HG02840 (cell line): ENCODE data around the gene MS4A6E.
"Not testable (repeated sequence)": the region's sequence is repeated elsewhere in the genome, so short reads cannot be mapped to it uniquely, and the experiment has no call there.

Experiments
- ATAC-seq: cut with Tn5 transposase; IDR thresholded peaks from one replicate; pipeline ENCODE4 v1.9.1; 2021; ENCODE audit warnings: mild to moderate bottlenecking, moderate library complexity, moderate number of reproducible peaks; ENCODE audit not compliant: unreplicated experiment, low FRiP score

The MS4A6E gene

DNA sequence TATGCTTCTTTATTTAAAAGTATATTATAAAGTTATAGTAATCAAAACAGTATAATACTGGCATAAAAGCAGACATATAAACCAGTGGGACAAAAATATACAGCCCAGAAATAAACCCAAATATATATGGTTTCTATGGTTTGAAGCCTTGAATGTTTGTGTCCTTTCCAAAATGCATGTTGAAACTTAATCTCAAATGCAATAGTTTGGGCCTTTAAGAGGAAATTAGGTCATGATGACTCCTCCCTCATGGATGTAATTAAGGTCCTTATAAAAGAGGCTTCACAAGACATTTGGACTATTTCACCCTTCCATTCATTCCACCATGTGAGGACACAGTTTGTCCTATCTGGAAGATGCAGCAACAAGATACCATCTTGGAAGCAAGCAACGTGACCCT lies at the start of gene MS4A6E:
Gene MS4A6E (plus strand): TSS at position 301 of the 400 bp plus-strand sequence. CDS start 7,641 bp downstream, outside the sequence.
- no peak for ATAC-seq

- ATAC-seq = no peak
These were observed 46.6 kb upstream of the MS4A6E start, which contains the start of gene MS4A4A for GRCh38 chr11:60280412-60280811. Gene MS4A4A, plus strand, starts transcription at chr11:60280666. Its CDS starts 10 bp downstream, at chr11:60280676.

DNA sequence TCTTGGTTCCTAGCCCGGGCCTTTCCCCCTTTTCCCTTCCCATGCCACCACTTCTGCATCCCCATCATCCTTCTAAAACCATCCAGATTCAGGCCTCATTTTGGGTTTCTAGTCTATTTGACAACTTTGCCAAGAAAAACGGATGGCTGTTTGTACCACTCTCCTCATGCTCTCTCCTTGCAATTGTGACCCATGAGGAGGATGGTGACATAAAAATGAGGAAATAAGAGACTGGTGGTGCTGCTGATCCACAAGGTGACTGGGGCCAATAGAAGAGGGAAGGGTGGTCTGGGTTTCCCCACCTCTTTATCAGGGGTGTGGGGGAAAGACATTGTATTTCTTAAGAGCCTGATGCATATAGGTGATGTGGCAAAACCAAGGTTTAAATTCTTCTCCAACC lies 45.6 kb upstream of the MS4A6E start:
- ATAC-seq = no peak

GRCh38 chr11:60282286-60282685 lies 44.8 kb upstream of the MS4A6E start:
- no peak for ATAC-seq

DNA sequence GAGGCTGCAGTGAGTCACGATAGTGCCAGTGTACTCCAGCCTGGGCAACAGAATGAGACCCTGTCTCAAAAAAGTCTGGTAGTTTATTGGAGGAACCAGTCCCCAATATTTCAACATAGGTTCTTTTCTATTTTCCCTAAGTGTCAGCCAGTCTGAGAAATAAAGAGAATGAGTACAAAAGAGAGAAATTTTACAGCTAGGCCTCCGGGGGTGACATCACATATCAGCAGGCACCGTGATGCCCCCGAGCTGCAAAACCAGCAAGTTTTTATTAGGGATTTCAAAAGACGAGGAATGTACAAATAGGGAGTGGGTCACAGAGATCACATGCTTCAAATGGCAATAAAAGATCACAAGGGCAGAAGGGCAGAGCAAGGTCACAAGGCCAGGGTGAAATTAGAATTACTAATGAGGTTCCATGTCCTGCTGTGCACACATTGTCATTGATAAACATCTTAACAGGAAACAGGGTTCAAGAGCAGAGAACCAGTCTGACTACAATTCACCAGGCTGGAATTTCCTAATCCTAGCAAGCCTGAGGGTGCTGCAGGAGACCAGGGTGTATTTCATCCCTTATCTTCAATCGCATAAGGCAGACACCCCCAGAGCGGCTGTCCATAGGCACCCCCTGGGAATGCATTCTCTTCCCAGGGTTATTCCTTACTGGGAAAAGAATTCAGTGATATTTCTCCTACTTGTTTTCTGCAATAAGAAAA lies 41.5 kb upstream of the MS4A6E start:
- ATAC-seq = not testable (repeated sequence)

DNA sequence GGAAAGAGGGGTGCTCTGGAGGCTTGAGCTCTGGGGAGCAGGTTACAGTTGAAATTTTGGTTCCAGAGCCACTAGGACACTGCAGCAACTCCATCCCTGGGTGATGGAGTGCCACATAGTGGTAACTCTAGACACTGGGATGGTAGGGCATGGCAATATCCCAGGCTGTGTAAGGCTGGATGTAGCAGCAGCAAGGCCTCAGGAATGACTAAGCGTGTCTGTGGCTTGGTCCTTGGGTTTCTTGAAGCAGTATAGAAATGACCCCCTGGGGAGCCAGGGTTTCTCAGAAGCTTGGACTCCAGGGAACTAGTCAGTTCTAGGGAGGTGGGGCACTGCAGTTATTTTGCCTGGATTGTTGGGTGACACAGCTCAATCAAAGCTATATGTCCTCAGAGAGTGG lies 38.5 kb upstream of the MS4A6E start:
- ATAC-seq = no peak

GRCh38 chr11:60292145-60292544 lies 34.9 kb upstream of the MS4A6E start:
- ATAC-seq = no peak

DNA sequence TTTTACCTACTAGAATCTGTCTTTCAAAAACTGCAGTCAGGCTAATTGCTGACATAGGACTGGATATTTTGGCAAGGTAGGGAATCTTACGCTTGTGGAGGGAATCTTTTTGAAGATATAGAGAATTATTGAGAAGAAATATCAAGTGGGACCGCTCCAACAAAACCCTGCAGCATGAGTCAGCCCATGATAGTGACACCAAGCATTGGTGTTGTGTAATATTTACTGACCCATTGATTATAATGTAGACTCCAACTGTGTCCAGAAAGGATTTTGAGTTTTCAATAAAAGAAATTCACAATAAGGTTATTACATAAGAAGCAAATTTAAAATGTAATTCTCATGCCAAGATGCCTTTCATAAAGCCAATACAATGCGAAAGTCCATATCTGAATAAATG lies 25.9 kb upstream of the MS4A6E start:
- ATAC-seq = no peak

DNA sequence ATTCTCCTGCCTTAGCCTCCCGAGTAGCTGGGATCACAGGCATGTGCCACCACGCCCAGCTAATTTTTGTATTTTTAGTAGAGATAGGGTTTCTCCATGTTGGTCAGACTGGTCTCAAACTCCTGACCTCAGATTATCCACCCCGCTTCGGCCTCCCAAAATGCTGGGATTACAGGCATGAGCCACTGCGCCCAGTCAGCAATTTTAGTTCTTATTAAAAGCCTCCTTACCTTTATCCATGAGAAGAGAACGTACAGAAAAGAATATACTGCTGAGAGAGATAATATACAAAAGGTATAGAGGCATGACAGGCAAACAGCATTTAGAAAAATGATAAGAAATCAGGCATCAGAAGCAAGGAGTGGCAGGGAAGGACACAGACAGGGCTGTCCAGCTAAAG lies 25.2 kb upstream of the MS4A6E start:
- not testable (repeated sequence) for ATAC-seq

- no peak for ATAC-seq
These were observed 23.4 kb upstream of the MS4A6E start for GRCh38 chr11:60303661-60304060.

DNA sequence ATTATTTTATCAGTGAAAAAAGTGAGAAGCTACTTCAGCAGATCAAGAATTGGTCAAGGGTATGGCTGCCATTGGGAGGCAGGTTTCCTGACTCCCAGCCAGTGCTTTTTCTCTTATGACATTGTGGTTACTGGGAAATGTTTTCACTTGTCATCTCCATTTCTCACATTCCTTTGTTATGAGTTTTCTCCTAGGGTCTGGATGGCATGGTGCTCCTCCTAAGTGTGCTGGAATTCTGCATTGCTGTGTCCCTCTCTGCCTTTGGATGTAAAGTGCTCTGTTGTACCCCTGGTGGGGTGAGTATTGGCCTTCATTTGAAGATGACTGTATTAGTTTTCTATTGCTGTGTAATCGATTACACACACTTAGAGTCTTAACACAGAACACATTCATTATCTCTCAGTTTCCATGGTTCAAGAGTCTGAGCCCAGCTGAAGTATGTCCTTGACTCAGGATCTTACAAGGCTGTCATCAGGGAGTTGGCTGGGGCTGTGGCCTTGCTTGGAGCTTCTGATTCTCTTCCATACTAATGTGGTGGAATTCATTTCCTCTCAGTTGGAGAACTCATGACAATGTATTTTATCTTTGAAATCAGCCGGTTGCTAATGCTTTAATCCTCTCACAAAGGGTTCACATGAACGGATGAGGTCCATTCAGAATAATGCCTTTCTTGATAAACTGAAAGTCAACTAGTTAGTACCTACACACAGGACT lies 21.0 kb upstream of the MS4A6E start:
- ATAC-seq = no peak

GRCh38 chr11:60307507-60308195 lies 19.4 kb upstream of the MS4A6E start:
- no peak for ATAC-seq

DNA sequence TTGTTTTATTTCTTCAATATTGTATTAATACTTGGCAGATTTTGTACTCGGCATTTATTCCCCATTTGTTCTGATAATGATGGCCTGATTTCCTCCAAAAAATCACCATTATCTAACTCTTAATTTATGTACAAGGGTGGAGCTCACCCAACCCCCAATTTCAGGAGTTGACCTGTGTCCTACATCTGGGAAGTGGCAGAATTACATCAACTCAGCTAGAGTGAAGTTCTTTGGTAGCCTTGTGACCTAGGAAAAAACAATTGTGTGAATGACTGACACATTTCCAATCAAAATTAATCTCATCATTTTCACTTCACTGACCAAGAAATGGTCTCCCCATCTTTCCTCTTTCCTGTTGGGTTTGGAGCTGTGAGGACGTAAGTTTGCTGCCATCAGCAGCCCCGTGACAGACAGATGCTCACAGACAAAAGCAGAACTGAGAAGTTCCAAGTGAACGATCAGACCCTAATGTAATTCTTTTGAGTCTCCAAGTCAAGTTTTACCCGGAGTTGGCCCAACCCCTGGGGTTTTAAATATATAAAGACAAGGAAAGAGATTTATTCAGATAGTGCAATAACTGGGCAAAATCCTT lies 16.6 kb upstream of the MS4A6E start:
- ATAC-seq = no peak

DNA sequence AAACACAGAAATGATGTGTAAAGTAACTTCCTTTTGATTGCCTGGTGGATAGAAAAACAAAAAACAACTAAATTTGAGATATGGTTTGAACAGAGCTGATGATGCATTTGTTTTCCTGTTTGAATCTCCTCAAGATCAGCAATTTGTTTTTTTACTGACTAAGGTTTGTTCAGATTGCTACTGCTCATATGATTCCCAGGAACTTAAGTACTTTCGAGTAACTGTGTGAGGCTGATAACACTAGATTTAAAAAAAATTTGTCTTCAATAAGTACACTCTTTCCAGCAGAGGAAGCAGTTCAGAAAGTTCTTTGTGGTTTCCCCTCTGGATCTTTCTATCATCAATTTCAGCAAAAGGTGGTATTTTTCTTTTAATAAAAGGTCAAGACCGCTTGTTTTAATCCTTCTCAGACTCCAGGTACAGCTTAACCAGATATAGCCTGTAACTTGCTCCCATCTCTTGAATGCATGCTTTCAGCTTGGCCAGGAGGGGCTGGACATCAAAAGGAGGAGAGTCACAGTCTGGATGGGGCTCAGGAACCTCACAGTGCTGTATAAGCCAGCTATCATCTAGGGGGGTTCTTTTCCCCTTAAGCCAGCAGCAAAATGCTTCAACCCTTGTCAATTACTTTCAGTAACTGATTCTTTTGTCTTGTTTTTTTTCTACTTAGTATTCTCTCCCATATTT lies 12.3 kb upstream of the MS4A6E start:
- ATAC-seq = no peak

- no peak for ATAC-seq
These were observed 11.2 kb upstream of the MS4A6E start for GRCh38 chr11:60315871-60316270.

GRCh38 chr11:60316317-60316716 lies 10.7 kb upstream of the MS4A6E start:
- ATAC-seq = no peak

DNA sequence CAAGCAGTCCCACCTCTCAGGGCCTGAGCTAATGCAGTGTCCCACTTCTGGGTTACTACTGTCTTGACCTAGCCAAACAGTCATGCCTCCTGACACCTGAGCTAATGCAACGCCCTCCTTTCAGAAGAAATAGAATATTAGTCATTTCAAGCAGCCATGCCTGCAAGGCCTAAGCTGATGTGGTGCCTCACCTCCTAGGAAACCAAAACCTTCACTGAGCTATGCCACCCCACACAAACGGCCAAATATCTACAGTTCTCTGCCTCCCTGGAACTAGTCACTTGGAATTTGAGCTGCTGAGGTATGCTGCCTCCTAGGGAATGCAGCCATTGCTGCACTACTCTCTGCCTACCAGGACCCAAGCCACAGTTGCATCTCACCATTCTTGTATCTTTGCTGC lies 8.3 kb upstream of the MS4A6E start:
- no peak for ATAC-seq

DNA sequence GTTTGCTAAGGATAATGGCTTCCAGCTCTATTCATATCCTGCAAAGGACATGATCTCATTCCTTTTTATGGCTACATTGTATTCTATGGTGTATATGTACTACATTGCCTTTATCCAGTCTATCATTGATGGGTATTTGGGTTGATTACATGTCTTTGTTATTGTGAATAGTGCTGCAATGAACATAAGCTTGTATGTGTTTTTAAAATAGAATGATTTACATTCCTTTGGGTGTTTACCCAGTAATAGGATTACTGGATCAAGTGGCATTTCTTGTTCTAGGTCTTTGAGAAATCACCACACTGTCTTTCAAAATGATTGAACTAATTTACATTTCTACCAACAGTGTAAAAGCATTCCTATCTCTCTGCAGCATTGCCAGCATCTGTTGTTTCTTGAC lies 6.0 kb upstream of the MS4A6E start:
- no peak for ATAC-seq

- no peak for ATAC-seq
These were observed 1.4 kb downstream of the MS4A6E start for GRCh38 chr11:60328460-60328859.

GRCh38 chr11:60332846-60333245 lies 5.8 kb downstream of the MS4A6E start:
- no peak for ATAC-seq
